ENCODE results near the gene EIF1AX. TPM values are rescaled to one million over a fixed set of nuclear protein-coding genes. Genes with fewer than 3 reads are reported as not detected.
A peak's percentile ranks its signal among the peaks of the same experiment; 100 is the strongest.

EIF1AX gene
- total RNA-seq, 6 experiments from 2014 or later = 108 to 148 (median 119) TPM

GRCh38 chrX:20147561-20147960, 5.9 kb upstream of the EIF1AX start:
- no peak overlapping the region for H3K27ac Mint-ChIP-seq
- H3K4me3 Mint-ChIP-seq = no peak overlapping the region
- DNase-seq = no peak
- TF ChIP-seq CTCF (IDR thresholded peaks at IDR 0.05) = no peak
- H3K36me3 Mint-ChIP-seq (ENCODE audit: low read depth) = no peaks in the 10 kb centered on the region; the same call in 1 of the 2 replicates
- peaks cover 17% of the 10 kb centered on the region for H3K4me1 Mint-ChIP-seq (ENCODE audit: low read depth)
- no peaks in the 10 kb centered on the region for H3K27me3 Mint-ChIP-seq (ENCODE audit: insufficient read depth)
- no peaks in the 10 kb centered on the region for H3K9me3 Mint-ChIP-seq

DNA sequence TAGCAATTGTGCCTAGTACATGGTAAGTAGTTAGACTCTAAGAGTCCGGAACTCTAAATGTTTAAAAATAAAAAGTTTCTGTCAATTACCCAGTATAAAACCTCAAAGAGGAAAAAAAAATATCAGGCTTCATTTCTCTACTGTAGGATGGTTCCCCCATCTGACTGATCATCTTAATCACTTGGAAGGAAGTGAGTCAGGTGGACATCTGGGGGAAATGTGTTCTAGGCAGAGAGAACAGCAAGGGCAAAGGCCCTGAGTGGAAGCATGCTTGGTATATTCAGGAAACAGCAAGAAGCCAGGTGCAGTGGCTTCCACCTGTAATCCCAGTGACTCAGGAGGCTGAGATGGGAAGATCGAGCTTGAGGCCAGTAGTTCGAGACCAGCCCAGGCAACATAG, 2.9 kb upstream of the EIF1AX start:
- H3K27me3 Mint-ChIP-seq (ENCODE audit: insufficient read depth) = no peaks in the 10 kb centered on the region; the same call in 1 of the 2 replicates
- H3K27ac Mint-ChIP-seq = peak overlapping the region; percentile 48
- no peak overlapping the region for H3K4me3 Mint-ChIP-seq
- DNase-seq = peak; percentile 28
- TF ChIP-seq CTCF (IDR thresholded peaks at IDR 0.05) = no peak
- H3K9me3 Mint-ChIP-seq = no peaks in the 10 kb centered on the region
- peaks cover 25% of the 10 kb centered on the region for H3K4me1 Mint-ChIP-seq (ENCODE audit: low read depth)
- peaks cover 9% of the 10 kb centered on the region for H3K36me3 Mint-ChIP-seq (ENCODE audit: low read depth)

- H3K9me3 Mint-ChIP-seq = no peaks in the 10 kb centered on the region
- DNase-seq = no peak
- peaks cover 31% of the 10 kb centered on the region for H3K4me1 Mint-ChIP-seq (ENCODE audit: low read depth)
- no peaks in the 10 kb centered on the region; the same call in 1 of the 2 replicates for H3K27me3 Mint-ChIP-seq (ENCODE audit: insufficient read depth)
- H3K36me3 Mint-ChIP-seq (ENCODE audit: low read depth) = peaks cover 15% of the 10 kb centered on the region
- H3K4me3 Mint-ChIP-seq = no peak overlapping the region
- no peak for TF ChIP-seq CTCF (IDR thresholded peaks at IDR 0.05)
- no peak overlapping the region for H3K27ac Mint-ChIP-seq
These were observed 1.9 kb upstream of the EIF1AX start for GRCh38 chrX:20143561-20143960.

DNA sequence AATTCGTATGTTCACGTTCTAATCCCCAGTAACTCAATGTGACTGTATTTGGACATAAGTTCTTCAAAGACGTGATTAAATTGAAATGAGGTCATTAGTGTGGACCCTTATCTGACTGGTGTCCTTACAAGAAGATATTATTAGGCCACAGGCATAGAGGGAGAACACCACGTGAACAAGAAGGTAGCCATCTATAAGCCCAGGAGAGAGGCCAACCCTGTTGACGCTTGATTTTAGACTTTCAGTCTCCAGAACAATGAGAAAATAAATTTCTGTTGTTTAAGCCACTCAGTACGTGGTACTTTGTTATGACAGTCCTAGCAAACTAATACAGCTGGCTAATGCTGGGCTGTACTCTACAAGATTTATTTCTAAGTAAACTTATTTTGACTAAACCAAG, 1.5 kb upstream of the EIF1AX start:
- no peaks in the 10 kb centered on the region for H3K9me3 Mint-ChIP-seq
- H3K36me3 Mint-ChIP-seq (ENCODE audit: low read depth) = peaks cover 15% of the 10 kb centered on the region
- no peak for DNase-seq
- peak overlapping the region; percentile 75 for H3K27ac Mint-ChIP-seq
- H3K27me3 Mint-ChIP-seq (ENCODE audit: insufficient read depth) = no peaks in the 10 kb centered on the region; the same call in 1 of the 2 replicates
- H3K4me3 Mint-ChIP-seq = peak overlapping the region; percentile 26; the same call in 1 of the 2 replicates
- peaks cover 31% of the 10 kb centered on the region for H3K4me1 Mint-ChIP-seq (ENCODE audit: low read depth)
- no peak for TF ChIP-seq CTCF (IDR thresholded peaks at IDR 0.05)

- no peaks in the 10 kb centered on the region; the same call in 1 of the 2 replicates for H3K27me3 Mint-ChIP-seq (ENCODE audit: insufficient read depth)
- DNase-seq = no peak
- H3K4me1 Mint-ChIP-seq (ENCODE audit: low read depth) = peaks cover 35% of the 10 kb centered on the region
- peak overlapping the region; percentile 90 for H3K4me3 Mint-ChIP-seq
- TF ChIP-seq CTCF (IDR thresholded peaks at IDR 0.05) = no peak
- no peaks in the 10 kb centered on the region for H3K9me3 Mint-ChIP-seq
- H3K27ac Mint-ChIP-seq = peak overlapping the region; percentile 79
- H3K36me3 Mint-ChIP-seq (ENCODE audit: low read depth) = peaks cover 23% of the 10 kb centered on the region
These were observed 1.2 kb downstream of the EIF1AX start for GRCh38 chrX:20140420-20140819.

GRCh38 chrX:20139966-20140365, 1.7 kb downstream of the EIF1AX start:
- peak; percentile 64 for DNase-seq
- peak overlapping the region; percentile 90 for H3K4me3 Mint-ChIP-seq
- peaks cover 23% of the 10 kb centered on the region for H3K36me3 Mint-ChIP-seq (ENCODE audit: low read depth)
- H3K9me3 Mint-ChIP-seq = no peaks in the 10 kb centered on the region
- H3K27me3 Mint-ChIP-seq (ENCODE audit: insufficient read depth) = no peaks in the 10 kb centered on the region; the same call in 1 of the 2 replicates
- TF ChIP-seq CTCF (IDR thresholded peaks at IDR 0.05) = no peak
- H3K27ac Mint-ChIP-seq = peak overlapping the region; percentile 79
- peaks cover 34% of the 10 kb centered on the region for H3K4me1 Mint-ChIP-seq (ENCODE audit: low read depth)

Data from HFFc6 (cell line).